ENCODE results near the gene CACNB3.
A peak's percentile ranks its signal among the peaks of the same experiment; 100 is the strongest.

GRCh38 chr12:48852734-48853688, 34.7 kb downstream of the CACNB3 start:
- TF ChIP-seq CTCF (IDR thresholded peaks at IDR 0.05) (peak; percentile 92), EZH2 (IDR thresholded peaks at IDR 0.05; ENCODE audit: borderline replicate concordance, insufficient read depth, low read depth, low read length, poor library complexity, severe bottlenecking) (no peak)
